ENCODE data around the gene TAS2R10. TPM values are rescaled to one million over a fixed set of nuclear protein-coding genes. Genes with fewer than 3 reads are reported as not detected.
"Not testable (repeated sequence)": the region's sequence is repeated elsewhere in the genome, so short reads cannot be mapped to it uniquely, and the experiment has no call there.

The TAS2R10 gene
- total and polyA plus RNA-seq, 9 donors = 0.27 to 1.1 (median 0.71) TPM

- not testable (repeated sequence) for H3K9me3 ChIP-seq (replicated peaks; ENCODE audit: control insufficient read depth, low read depth, low read length); H3K4me3 ChIP-seq (ENCODE audit: low read length); H3K27ac ChIP-seq (ENCODE audit: low read length); H3K27me3 ChIP-seq (ENCODE audit: control insufficient read depth, insufficient read depth, low read length); H3K36me3 ChIP-seq (ENCODE audit: control insufficient read depth, insufficient read depth, low read length); H3K4me1 ChIP-seq (ENCODE audit: control insufficient read depth, insufficient read depth, low read length); DNase-seq
- 76% methylated on average over 4 of the region's 4 CpGs for WGBS (ENCODE audit: insufficient coverage)
These were observed 34.4 kb downstream of the TAS2R10 start for GRCh38 chr12:10791769-10792168.

- Histone ChIP-seq H3K36me3 (ENCODE audit: control insufficient read depth, insufficient read depth, low read length) (no peaks in the 10 kb centered on the region), H3K27ac (ENCODE audit: low read length) (no peak overlapping the region), H3K4me1 (ENCODE audit: control insufficient read depth, insufficient read depth, low read length) (no peaks in the 10 kb centered on the region), H3K4me3 (ENCODE audit: low read length) (no peak overlapping the region), H3K27me3 (ENCODE audit: control insufficient read depth, insufficient read depth, low read length) (no peaks in the 10 kb centered on the region), H3K9me3 (replicated peaks; ENCODE audit: control insufficient read depth, low read depth, low read length) (no peaks in the 10 kb centered on the region)
- no CpG with 5 or more reads among the region's 5 CpGs for WGBS (ENCODE audit: insufficient coverage)
- DNase-seq = no peak
These were observed 42.9 kb downstream of the TAS2R10 start for GRCh38 chr12:10783252-10783651.

- Histone ChIP-seq H3K4me1 (ENCODE audit: control insufficient read depth, insufficient read depth, low read length) (no peaks in the 10 kb centered on the region), H3K4me3 (ENCODE audit: low read length) (no peak overlapping the region), H3K9me3 (replicated peaks; ENCODE audit: control insufficient read depth, low read depth, low read length) (no peaks in the 10 kb centered on the region), H3K27me3 (ENCODE audit: control insufficient read depth, insufficient read depth, low read length) (no peaks in the 10 kb centered on the region), H3K36me3 (ENCODE audit: control insufficient read depth, insufficient read depth, low read length) (no peaks in the 10 kb centered on the region), H3K27ac (ENCODE audit: low read length) (no peak overlapping the region)
- WGBS (ENCODE audit: insufficient coverage) = 78% methylated on average over 1 of the region's 2 CpGs
- DNase-seq = no peak
These were observed 47.1 kb downstream of the TAS2R10 start for GRCh38 chr12:10779103-10779502.

Other genes starting within 250 kb of the TAS2R10 start
- gene MAGOHB, start 212.7 kb downstream of the TAS2R10 start, total RNA-seq = 24.7 TPM
- gene MAGOHB, start 212.7 kb downstream of the TAS2R10 start, polyA plus RNA-seq (ENCODE audit: insufficient read depth in 1 of 8, insufficient read length in 8 of 8, low replicate concordance in 1 of 8) = 10 to 100 TPM; 23.7 to 37.9 (median 27.8) TPM
- gene STYK1, start 152.3 kb downstream of the TAS2R10 start, total RNA-seq = not detected
- under 1 TPM in 4 of 8 donors, not detected in 4; 0.10 to 0.39 (median 0.13) TPM for gene STYK1, start 152.3 kb downstream of the TAS2R10 start, polyA plus RNA-seq (ENCODE audit: insufficient read depth in 1 of 8, insufficient read length in 8 of 8, low replicate concordance in 1 of 8)
- 156 TPM for gene YBX3, start 103.0 kb downstream of the TAS2R10 start, total RNA-seq
- 1,000 to 10,000 TPM in 1 of 8 donors, 100 to 1,000 TPM in 7; 466 to 1,043 (median 809) TPM for gene YBX3, start 103.0 kb downstream of the TAS2R10 start, polyA plus RNA-seq (ENCODE audit: insufficient read depth in 1 of 8, insufficient read length in 8 of 8, low replicate concordance in 1 of 8)
- not detected for gene TAS2R7, start 23.7 kb downstream of the TAS2R10 start, total RNA-seq
- gene TAS2R7, start 23.7 kb downstream of the TAS2R10 start, polyA plus RNA-seq (ENCODE audit: insufficient read depth in 1 of 8, insufficient read length in 8 of 8, low replicate concordance in 1 of 8) = not detected
- 0.04 TPM for gene TAS2R8, start 19.1 kb downstream of the TAS2R10 start, total RNA-seq
- gene TAS2R8, start 19.1 kb downstream of the TAS2R10 start, polyA plus RNA-seq (ENCODE audit: insufficient read depth in 1 of 8, insufficient read length in 8 of 8, low replicate concordance in 1 of 8) = not detected
- not detected for gene TAS2R9, start 16.2 kb downstream of the TAS2R10 start, total RNA-seq
- gene TAS2R9, start 16.2 kb downstream of the TAS2R10 start, polyA plus RNA-seq (ENCODE audit: insufficient read depth in 1 of 8, insufficient read length in 8 of 8, low replicate concordance in 1 of 8) = not detected
- gene PRR4, start 23.1 kb upstream of the TAS2R10 start, total RNA-seq = 4.8 TPM
- gene PRR4, start 23.1 kb upstream of the TAS2R10 start, polyA plus RNA-seq (ENCODE audit: insufficient read depth in 1 of 8, insufficient read length in 8 of 8, low replicate concordance in 1 of 8) = 1 to 10 TPM; 2.3 to 6.3 (median 3.3) TPM
- 24.7 TPM for gene PRH1, start 57.9 kb upstream of the TAS2R10 start, total RNA-seq
- gene PRH1, start 57.9 kb upstream of the TAS2R10 start, polyA plus RNA-seq (ENCODE audit: insufficient read depth in 1 of 8, insufficient read length in 8 of 8, low replicate concordance in 1 of 8) = 10 to 100 TPM in 1 of 8 donors, 1 to 10 TPM in 7; 5.5 to 10.6 (median 8.0) TPM
- 1.5 TPM for gene TAS2R13, start 83.2 kb upstream of the TAS2R10 start, total RNA-seq
- under 1 TPM in 3 of 8 donors, not detected in 5; 0.10 to 0.16 (median 0.15) TPM for gene TAS2R13, start 83.2 kb upstream of the TAS2R10 start, polyA plus RNA-seq (ENCODE audit: insufficient read depth in 1 of 8, insufficient read length in 8 of 8, low replicate concordance in 1 of 8)
- not detected for gene PRH2, start 102.9 kb upstream of the TAS2R10 start, total RNA-seq
- under 1 TPM in 3 of 8 donors, not detected in 5; 0.27 to 0.49 (median 0.35) TPM for gene PRH2, start 102.9 kb upstream of the TAS2R10 start, polyA plus RNA-seq (ENCODE audit: insufficient read depth in 1 of 8, insufficient read length in 8 of 8, low replicate concordance in 1 of 8)
- gene TAS2R14, start 112.9 kb upstream of the TAS2R10 start, total RNA-seq = 2.5 TPM
- gene TAS2R14, start 112.9 kb upstream of the TAS2R10 start, polyA plus RNA-seq (ENCODE audit: insufficient read depth in 1 of 8, insufficient read length in 8 of 8, low replicate concordance in 1 of 8) = 1 to 10 TPM; 1.7 to 6.4 (median 2.6) TPM
- gene TAS2R50, start 160.6 kb upstream of the TAS2R10 start, total RNA-seq = 1.6 TPM
- under 1 TPM in 1 of 8 donors, not detected in 7; 0.16 TPM for gene TAS2R50, start 160.6 kb upstream of the TAS2R10 start, polyA plus RNA-seq (ENCODE audit: insufficient read depth in 1 of 8, insufficient read length in 8 of 8, low replicate concordance in 1 of 8)
- 2.5 TPM for gene TAS2R20, start 171.9 kb upstream of the TAS2R10 start, total RNA-seq
- 1 to 10 TPM in 3 of 8 donors, under 1 TPM in 5; 0.51 to 2.5 (median 0.91) TPM for gene TAS2R20, start 171.9 kb upstream of the TAS2R10 start, polyA plus RNA-seq (ENCODE audit: insufficient read depth in 1 of 8, insufficient read length in 8 of 8, low replicate concordance in 1 of 8)
- 3.6 TPM for gene TAS2R19, start 196.3 kb upstream of the TAS2R10 start, total RNA-seq
- 1 to 10 TPM in 6 of 8 donors, under 1 TPM in 2; 0.58 to 1.9 (median 1.2) TPM for gene TAS2R19, start 196.3 kb upstream of the TAS2R10 start, polyA plus RNA-seq (ENCODE audit: insufficient read depth in 1 of 8, insufficient read length in 8 of 8, low replicate concordance in 1 of 8)
- 5.5 TPM for gene TAS2R31, start 205.0 kb upstream of the TAS2R10 start, total RNA-seq
- gene TAS2R31, start 205.0 kb upstream of the TAS2R10 start, polyA plus RNA-seq (ENCODE audit: insufficient read depth in 1 of 8, insufficient read length in 8 of 8, low replicate concordance in 1 of 8) = 1 to 10 TPM in 2 of 8 donors, under 1 TPM in 6; 0.53 to 1.8 (median 0.65) TPM
- 1.6 TPM for gene TAS2R46, start 235.9 kb upstream of the TAS2R10 start, total RNA-seq
- under 1 TPM in 2 of 8 donors, not detected in 6; 0.14 to 0.27 TPM for gene TAS2R46, start 235.9 kb upstream of the TAS2R10 start, polyA plus RNA-seq (ENCODE audit: insufficient read depth in 1 of 8, insufficient read length in 8 of 8, low replicate concordance in 1 of 8)

Data from muscle of leg (tissue), 11 donors.